ENCODE measurements around the gene TRABD2B. TPM values are rescaled to one million over a fixed set of nuclear protein-coding genes. Genes with fewer than 3 reads are reported as not detected.

TRABD2B gene
- polyA plus RNA-seq, 4 donors, result 17.0 to 21.6 (median 19.4) TPM

- DNase-seq (ENCODE audit: low read depth in 4 of 4, low spot score in 3 of 4), result no peak
These were observed 183.2 kb downstream of the TRABD2B start for GRCh38 chr1:47813970-47814369.

DNA sequence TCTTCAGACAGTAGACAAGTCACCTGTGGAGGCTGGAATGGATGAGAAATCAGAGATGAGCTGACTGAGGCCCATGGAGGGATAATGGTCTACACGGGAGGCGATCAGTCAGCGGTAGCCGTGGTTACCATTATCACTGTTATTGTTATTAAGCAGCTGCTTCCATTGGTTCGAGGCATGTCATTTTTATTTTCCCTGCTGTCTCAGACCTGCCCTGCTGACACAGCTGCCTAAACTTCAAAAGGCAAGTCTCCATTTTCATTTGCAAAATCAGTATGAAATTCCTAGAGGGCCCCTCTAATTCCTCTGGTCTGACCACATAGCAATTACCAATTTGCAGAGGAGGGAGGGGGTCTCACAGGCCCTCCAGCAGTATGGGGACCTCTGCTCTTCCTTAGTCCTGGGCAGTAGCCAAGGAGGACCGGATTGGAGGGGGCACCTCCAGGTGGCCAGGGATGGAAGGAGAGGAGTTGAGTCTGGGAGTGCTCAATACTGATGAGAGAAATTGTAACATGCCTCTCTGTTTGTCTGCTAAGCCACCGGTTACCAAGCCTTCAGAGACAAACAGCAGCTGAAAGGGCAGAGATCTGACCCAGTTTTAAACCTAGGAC, 184.2 kb downstream of the TRABD2B start:
- peak in 1 of 4 donors; percentile 24 for DNase-seq (ENCODE audit: low read depth in 4 of 4, low spot score in 3 of 4)

DNA sequence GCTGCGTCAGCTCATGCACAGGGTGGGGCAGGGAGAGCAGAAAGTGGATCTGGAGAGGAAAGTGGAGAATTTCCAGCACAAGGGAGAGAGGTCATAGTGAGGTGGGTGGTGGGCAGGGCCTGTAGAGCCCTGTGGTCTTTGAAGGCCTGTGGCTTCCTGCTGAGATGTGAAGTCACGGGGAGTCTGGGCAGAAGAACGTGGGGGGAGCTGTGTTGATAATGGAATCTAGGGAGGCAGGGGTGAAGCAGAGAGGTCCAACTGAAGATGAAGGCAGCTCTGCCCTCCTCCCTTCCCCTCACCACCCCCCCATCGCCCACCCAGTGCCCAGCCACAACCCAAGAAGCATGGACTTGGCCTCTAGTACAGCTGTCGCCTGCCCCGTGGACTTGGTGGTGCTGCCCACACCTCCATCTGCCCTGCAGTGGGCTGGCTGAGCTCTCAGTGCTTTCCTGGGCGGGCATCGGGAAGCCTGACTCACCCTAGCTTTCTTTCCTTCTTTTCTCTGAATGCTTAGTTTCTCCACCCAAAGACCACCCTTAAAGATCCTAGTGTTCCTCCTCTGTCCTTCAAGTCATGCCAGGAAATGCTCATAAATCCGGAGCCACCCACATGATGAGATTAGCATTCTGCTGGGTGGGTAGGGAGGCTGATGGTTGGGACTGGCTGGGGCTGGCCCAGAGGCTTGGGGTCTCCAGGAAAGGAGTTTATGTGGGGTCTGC, 186.1 kb downstream of the TRABD2B start:
- DNase-seq (ENCODE audit: low read depth in 4 of 4, low spot score in 3 of 4), result no peak

DNA sequence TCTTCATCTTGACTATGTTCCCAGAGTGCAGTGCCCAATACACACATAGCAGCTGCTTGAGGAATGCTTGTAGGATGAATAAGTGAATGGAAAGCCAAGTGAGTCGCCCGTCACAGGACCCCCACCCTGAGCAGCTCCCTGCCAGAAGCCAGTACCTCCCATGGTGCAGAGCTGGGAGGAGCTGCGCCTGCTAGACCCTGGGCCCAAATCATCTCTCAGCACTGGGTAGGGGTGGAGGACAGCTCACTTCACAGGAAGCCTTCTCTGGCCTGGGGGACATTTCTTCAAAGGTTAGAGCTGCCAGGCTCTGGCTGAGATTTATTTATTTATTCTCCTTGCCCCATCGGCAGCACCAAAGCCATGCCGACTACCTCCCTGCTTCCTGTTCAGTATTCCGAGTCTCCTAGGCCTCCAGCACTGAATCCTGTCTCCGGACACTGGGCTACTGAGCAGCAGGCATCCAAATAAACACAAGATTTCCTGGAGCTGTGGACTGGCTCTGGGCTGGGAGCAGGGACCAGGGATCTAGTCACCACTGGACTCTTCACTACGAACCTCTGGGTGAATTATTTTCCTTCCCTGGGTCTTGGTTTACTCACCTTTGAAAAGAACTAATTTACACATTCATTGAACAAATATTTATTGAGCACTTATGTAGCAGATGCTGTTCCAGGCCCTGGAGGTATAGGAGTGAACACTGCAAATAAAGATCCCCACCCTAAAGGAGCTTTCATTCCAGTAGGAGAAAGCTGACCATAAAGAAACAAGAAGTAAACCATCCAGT, 187.7 kb downstream of the TRABD2B start:
- no peak for DNase-seq (ENCODE audit: low read depth in 4 of 4, low spot score in 3 of 4)

GRCh38 chr1:47808612-47809011, 188.6 kb downstream of the TRABD2B start:
- no peak for DNase-seq (ENCODE audit: low read depth in 4 of 4, low spot score in 3 of 4)

- DNase-seq (ENCODE audit: low read depth in 4 of 4, low spot score in 3 of 4), result no peak
These were observed 191.2 kb downstream of the TRABD2B start for GRCh38 chr1:47805921-47806361.

GRCh38 chr1:47805018-47805417, 192.2 kb downstream of the TRABD2B start:
- no peak for DNase-seq (ENCODE audit: low read depth in 4 of 4, low spot score in 3 of 4)

DNA sequence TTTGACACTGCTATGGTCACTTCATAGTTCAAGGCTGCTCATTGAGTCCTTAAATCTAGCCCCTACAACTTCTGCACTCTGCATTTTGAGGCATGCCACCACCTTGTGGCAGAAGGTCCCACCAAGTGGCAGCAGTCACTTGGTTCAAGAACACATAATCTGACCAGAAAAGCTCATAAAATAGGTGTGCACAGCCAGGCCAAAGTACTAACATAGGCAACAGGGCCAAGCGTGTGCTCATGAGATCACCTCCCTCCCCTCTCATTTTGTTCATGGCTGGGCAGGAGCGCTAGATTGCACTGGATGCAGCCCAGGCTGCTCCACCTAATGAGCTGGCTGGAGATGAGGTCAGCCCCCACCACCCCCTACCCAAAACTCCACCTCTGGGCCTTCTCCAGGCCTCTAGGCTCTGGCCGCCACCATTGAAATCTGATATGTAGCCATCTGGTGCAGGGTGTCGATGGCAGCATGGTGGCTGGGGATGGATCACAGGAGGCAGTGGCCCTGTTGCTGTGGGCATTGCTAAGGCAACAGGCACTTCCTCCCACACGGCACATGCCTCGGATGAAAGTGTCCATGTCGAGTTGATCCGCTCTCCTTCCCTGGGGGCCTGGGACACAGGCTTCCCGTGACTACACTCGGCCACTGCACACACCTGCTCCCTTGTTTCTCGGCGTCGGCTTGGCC, 193.2 kb downstream of the TRABD2B start:
- peak in 2 of 4 donors; percentile 39 to 70 for DNase-seq (ENCODE audit: low read depth in 4 of 4, low spot score in 3 of 4)

- no peak for DNase-seq (ENCODE audit: low read depth in 4 of 4, low spot score in 3 of 4)
These were observed 199.6 kb downstream of the TRABD2B start for GRCh38 chr1:47797575-47797974.

DNA sequence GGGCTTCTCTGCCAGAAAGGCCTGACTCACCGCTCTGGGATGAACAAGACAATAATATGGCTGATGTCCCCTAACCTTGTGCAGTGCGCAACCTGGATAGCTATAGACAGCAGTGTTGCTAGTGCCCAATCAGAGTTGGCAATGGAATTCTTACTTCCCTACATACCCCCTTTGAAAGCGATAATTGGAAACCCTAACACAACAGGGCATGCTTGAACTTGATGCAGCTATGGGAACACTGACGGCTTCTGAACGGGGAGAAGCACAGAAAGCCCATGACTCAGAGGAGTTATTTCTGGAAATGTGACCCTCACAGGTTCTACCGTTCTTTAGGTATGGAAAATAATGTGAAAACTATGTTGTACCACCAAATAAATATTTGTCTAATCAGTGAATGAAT, 200.6 kb downstream of the TRABD2B start:
- no peak for DNase-seq (ENCODE audit: low read depth in 4 of 4, low spot score in 3 of 4)

DNA sequence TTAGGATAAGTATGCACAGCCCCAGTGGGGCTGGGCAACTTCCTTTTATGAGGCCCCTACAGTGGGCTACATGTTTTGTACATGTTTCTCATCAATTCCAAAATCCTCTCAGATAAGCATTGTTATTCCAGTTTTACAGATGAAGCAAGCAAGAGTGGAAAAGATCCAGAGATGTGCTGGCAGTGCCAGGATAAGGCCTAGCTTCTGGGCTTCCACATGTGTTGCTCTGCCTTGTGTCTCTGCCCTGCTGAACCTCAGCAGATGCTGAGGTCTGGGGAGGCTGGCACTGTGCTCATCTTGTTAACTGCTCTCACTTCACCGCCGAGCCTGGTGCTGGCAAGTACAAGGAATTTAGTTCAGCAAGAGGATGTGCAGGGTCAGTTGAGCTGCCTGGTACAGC, 202.1 kb downstream of the TRABD2B start:
- no peak for DNase-seq (ENCODE audit: low read depth in 4 of 4, low spot score in 3 of 4)

DNA sequence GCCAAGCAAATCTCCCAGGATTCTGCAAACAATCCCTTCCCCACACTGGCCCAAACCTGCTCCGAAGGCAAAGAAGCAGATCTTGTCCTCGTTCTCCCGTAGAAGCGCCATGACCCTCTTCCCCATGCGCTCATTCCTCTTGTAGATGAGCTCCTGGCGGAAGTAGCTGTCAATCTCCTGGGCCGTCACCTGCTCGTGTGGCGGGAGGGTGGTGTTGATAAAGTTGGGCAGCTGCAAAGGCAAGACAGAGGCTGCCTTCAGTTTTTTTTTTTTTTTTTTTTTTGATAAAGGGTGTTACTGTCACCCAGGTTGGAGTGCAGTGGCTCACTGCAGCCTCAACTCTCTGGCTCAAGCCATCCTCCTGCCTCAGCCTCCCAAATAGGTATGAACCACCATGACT, 202.7 kb downstream of the TRABD2B start:
- no peak for DNase-seq (ENCODE audit: low read depth in 4 of 4, low spot score in 3 of 4)

- no peak for DNase-seq (ENCODE audit: low read depth in 4 of 4, low spot score in 3 of 4)
These were observed 203.1 kb downstream of the TRABD2B start for GRCh38 chr1:47794081-47794480.

DNA sequence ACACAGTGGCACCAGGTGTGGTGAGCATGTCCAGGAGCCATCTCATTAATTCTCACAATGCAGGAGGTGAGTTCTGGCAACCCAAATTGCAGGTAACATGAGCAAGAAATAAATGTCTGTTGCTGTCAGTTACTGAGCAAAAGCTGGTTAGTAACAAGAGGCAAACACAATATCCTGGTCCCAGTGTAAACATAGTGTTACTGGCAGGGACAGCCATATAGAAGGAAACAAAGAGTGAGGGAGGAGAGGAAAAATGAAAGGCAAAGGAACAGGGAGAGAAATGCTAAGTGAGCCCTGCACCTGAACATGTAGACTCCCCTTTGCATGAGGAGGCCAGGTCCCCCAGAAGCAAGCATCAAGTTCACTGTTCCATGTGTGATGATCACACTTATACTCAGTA, 203.6 kb downstream of the TRABD2B start:
- DNase-seq (ENCODE audit: low read depth in 4 of 4, low spot score in 3 of 4), result no peak

DNA sequence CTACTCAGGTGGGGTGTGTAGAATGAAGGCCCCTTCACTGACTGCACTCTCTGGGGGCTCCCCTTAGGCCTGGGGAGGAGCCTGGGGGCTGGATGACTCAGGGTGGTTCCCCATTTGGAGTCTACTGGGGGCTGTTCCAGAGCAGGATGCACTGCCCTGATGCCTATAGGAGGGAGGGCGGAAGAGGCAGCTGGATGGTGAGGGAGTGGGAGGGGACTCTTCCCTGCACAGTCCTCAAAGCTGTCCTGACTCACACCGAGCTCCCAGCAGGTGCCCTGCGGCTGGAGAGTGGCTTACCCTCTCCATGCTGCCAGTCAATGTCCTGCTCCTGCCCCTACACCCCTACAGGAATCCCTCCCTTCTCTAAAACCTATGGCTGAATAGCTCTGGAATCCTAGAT, 204.4 kb downstream of the TRABD2B start:
- no peak for DNase-seq (ENCODE audit: low read depth in 4 of 4, low spot score in 3 of 4)

DNA sequence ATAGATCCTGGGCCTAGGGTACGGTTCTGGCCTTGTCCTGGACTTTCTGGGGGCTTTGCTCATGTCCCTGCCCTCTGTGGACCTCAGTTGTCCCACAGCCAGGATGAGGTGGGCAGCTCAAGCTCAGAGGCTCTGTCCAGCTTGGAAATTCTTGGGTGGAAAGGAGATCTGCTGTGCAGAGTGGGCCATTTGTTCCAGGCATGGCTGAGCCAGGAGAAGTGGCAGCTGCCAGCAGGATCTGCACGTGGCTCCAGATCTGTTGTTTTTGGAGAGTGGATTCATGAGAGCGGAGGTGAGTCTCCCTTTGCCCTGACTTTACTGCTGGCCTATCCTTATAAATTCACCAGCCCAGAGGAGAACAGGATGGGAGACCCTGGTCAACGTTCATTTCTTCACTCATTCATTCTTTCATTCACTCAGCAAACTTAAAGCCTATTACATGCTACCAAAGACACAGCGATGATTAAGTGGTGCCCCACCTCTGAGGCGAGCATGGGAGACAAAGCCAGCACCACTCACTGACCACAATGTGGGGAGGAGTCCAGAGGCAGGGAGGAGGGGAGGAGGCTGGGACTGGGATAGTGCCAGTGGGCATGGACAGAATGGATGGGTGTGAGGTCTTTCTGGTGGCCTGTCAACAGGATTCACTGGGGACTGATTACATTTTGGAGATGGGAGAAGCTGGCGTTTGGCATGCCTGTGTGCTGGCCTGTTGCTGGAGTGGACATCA, 205.1 kb downstream of the TRABD2B start:
- DNase-seq (ENCODE audit: low read depth in 4 of 4, low spot score in 3 of 4), result no peak

DNA sequence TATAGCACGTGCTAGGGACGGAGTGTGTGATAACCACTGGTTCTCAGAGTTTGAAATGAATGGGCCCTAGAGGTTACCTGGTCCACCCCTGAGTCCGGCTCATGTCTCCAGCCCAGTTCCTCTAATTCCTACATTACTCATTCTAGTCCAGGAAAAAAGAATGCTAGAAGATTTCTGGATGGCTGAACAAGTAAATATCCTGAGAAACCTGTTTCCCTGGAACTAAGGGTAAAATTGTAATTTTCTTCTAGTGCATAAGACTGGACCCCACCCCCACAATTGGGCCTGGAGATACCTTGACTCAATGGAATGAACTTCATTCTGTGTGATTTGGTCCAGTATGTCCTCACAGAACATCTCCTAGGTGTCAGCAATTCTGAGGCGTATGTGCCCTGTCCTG, 208.4 kb downstream of the TRABD2B start:
- no peak for DNase-seq (ENCODE audit: low read depth in 4 of 4, low spot score in 3 of 4)

DNA sequence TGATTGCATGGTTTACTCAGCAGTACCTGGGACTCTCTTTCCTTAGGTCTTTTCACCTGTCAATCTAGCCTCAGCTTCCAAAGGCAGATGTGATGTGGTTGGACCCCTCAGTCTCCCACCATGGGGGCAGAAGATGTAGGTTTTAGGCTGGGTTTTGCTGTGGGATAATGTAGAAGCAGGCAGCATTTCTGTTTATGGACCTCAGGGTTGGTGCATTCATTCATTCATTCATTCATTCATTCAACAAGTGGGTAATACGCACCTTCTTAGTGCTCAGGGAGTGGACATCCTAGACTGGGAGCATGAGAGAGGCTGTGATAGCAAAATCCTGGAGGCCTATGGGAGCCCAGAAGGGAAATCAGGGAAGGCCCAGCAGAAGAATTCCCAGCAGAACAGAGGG, 209.6 kb downstream of the TRABD2B start:
- no peak for DNase-seq (ENCODE audit: low read depth in 4 of 4, low spot score in 3 of 4)

DNA sequence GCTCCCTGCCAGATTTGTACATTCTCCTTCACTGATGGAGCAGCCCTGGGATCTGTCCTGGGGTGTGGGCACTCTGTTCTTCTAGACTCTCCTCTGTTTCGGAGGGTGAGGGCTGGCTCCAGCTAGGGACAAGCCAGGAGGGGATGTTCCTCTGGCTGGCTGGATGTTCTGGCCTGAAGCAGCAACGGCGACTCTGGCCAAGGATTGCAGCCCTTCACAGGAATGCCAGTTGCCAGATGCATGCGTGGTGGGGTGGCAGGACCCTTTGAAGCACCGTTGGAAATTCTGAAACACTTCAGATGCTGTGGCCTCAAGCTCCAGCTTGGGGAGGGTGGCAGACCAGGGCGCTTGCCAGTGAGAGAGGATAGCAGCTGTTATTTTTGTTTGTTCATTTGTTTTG, 210.9 kb downstream of the TRABD2B start:
- no peak for DNase-seq (ENCODE audit: low read depth in 4 of 4, low spot score in 3 of 4)

DNA sequence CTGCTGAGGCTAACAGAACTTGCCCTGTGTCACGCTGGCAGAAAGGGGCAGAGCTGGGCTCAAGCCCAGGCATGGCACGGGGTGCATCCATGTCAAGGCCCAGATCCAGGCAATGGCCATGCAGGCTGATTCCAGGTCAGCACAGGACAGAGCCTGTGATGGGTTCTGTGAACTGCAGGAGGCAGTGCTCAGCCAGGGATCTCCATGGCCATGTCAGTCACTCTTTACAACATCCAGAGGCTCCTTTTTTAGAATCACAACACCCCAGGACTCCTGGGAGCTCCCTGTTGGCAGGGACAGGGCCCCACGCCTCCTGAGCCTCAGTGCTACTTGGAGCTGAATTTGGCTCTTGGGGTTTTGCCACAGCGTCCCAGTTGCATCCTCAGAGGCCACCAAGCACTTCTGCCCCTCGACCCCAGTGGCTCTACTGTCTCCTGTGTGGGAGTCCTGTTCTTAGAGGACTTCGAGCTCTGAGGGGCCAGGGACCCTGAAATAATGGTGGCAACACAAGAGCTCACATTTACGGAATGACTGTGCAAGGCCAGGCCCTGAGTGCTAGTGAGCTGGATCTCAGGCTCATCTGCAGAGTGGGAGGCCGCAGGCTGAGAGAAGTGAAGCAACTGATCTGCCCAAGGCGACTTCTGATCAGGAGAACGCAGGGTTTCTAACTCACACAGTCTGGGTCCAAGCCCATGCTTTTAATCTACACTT, 211.5 kb downstream of the TRABD2B start:
- no peak for DNase-seq (ENCODE audit: low read depth in 4 of 4, low spot score in 3 of 4)
